C4-2B (cell line): ENCODE results near the gene ARHGEF1.

Experiments used
- ZFX ChIP-seq: fragments of 450-650 bp; IDR thresholded peaks from 2 replicates; pipeline ENCODE4 v1.6.1; 2017
- TF ChIP-seq, protein P1 (sequence below): fragments of 450-650 bp; conservative IDR thresholded peaks from 2 replicates; pipeline ENCODE4 v1.5.1; 2017; ENCODE audit warnings: mild to moderate bottlenecking

DNA sequence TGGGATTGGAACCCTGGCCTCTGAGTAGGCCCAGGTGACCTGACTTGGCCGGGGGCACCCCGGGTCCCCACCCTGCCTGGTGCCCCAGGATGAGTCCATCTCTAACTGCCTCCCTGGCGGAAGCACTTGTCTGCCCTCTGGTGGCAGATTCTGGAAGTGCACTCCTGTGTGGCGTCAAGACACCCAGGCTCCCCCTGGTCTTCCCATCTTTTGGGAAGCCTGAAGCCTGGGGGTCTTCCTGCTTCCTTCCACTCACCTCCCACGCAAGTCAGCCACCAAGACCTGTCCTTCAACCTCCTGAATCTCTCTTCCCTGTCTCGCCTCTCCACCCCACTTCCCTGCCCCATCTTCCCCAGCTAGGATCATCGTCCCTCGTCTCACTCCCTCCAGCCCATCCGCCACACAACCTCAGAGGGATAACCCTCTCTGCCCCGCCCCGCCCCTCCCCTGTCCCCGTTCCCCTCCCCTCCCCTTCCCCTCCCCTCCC lies 68.7 kb downstream of the ARHGEF1 start:
- TF ChIP-seq, protein P1, sequence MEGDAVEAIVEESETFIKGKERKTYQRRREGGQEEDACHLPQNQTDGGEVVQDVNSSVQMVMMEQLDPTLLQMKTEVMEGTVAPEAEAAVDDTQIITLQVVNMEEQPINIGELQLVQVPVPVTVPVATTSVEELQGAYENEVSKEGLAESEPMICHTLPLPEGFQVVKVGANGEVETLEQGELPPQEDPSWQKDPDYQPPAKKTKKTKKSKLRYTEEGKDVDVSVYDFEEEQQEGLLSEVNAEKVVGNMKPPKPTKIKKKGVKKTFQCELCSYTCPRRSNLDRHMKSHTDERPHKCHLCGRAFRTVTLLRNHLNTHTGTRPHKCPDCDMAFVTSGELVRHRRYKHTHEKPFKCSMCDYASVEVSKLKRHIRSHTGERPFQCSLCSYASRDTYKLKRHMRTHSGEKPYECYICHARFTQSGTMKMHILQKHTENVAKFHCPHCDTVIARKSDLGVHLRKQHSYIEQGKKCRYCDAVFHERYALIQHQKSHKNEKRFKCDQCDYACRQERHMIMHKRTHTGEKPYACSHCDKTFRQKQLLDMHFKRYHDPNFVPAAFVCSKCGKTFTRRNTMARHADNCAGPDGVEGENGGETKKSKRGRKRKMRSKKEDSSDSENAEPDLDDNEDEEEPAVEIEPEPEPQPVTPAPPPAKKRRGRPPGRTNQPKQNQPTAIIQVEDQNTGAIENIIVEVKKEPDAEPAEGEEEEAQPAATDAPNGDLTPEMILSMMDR = peak; percentile 80
- no peak for TF ChIP-seq ZFX
